NCI-H345 treated with DMSO at 0.1 percent for 48 hours (cell line): ENCODE data around the gene GNPDA2.
"Not testable (repeated sequence)": the region's sequence is repeated elsewhere in the genome, so short reads cannot be mapped to it uniquely, and the experiment has no call there.

Source experiments
- DNase-seq: peaks from one replicate; lab custom pipeline; 2025; ENCODE audit not compliant: unreplicated experiment; lab: John Stamatoyannopoulos, UW

Gene GNPDA2

GRCh38 chr4:44726038-44726871, at the start of gene GNPDA2:
Gene GNPDA2, minus strand, starts transcription at chr4:44726556. Its CDS starts 4,349 bp downstream, at chr4:44722207.
- DNase-seq, result peak; percentile 57

- DNase-seq, result no peak
Observed at GRCh38 chr4:44772340-44772739, 46.0 kb upstream of the GNPDA2 start.

DNA sequence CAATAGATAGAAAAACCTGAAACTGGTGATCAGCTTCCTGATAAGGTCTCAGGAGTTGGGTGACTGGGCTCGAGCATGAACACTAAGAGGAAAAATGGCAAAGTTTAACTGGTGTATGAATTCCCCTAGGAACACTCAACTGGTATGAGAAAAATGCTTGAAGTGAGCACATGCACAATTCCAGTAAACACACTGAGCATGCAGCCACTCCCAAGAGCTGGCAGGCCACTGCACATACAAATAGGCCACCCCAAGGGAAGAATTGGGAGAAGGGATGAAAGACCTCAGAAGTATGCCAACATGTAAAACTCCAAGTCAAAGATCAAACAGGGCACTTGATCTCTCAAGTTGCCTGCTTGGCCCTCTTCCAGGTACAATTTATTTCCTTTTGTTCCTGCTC, 45.4 kb upstream of the GNPDA2 start:
- no peak for DNase-seq

GRCh38 chr4:44766453-44766852, 40.1 kb upstream of the GNPDA2 start:
- no peak for DNase-seq

- DNase-seq, result no peak
Observed at GRCh38 chr4:44765116-44765515, 38.8 kb upstream of the GNPDA2 start.

DNA sequence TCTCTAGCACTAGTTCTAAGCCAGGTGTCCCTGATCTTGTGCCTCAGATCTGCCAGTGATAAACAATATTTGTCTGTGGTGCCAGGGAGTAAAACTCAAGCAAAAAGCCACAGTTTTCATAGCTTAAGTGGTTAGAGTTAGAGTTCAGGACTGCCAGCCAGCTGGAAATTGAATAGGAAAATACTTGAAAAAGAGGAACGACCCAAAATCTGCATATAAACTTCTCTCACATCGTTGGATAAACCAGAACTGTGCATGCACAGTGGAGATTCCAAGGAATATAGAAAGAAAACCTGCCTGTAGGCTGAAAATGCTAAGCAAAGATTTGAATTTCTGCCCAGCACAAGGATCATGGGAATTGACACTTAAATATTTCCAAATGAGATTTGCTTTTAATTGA, 35.0 kb upstream of the GNPDA2 start:
- no peak for DNase-seq

- no peak for DNase-seq
Observed at GRCh38 chr4:44760142-44760898, 34.0 kb upstream of the GNPDA2 start.

DNA sequence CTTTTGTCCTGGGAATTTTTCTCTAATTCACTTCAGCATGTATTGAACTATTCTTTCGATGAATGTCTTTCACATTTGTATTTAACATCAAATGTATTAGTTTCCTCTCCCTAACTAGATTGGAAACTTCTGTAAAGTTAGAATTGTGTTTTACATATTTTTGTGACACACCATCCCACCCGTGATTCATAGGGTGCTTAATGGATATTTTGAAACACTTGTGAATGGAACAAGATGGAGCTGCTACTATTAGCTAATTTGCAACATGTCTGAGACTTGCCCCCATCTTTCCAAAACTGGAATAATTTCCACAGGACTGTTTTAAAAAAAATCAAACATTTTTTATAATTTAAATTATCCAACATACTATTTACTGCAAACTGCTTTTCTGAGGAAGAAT, 30.2 kb upstream of the GNPDA2 start:
- no peak for DNase-seq

DNA sequence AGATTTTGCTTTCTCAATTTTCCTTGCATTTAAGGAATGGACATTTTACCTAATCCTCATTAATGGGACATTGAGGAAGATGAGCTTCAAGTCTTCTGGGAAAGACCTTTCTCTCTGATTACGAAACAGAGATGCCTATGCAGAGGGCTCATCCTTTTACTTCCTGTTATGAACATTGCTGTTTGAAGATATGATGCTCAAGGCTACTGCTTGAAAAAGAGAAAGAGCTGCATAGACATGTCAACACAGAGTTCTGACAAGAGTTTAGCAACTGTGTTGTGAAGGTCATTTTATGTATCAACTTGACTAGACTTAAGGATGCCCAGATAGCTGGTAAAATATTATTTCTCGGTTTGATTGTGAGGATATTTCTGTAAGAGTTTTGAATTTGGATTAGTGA, 13.8 kb upstream of the GNPDA2 start:
- DNase-seq, result no peak

- no peak for DNase-seq
Observed at GRCh38 chr4:44738615-44739014, 12.3 kb upstream of the GNPDA2 start.

DNA sequence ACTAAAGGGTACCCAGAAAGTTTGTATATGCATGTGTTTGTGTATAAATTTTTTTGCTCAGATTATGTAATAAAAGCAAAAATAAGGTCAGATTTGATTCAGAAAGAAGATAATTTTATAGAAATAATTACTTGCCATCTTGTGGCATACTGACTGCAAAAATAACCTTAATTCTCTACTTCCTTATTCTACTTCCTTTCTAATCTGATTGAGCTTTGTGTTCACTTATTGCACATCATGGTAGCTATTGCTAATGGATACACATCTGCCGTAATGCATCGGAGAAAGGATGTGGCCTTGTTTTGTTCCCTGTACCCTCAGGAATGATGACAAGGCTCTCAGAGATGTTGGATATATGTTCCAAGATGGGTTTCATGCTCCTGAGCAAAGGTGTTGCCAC, 10.5 kb upstream of the GNPDA2 start:
- DNase-seq, result no peak

DNA sequence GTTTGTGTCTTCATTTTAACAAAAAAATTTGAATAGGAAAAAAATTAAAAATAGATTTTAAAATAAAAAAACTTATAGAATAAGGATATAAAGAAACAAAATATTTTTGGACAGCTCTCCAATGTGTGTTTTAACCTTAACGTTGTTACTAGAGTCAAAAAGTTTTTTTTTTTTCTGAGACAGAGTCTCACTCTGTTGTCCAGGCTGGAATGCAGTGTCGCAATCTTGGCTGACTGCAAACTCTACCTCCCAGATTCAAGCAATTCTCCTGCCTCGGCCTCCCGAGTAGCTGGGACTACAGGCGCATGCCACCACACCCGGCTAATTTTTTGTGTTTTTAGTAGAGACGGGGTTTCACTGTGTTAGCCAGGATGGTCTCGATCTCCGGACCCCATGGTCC, 2.3 kb upstream of the GNPDA2 start:
- DNase-seq, result not testable (repeated sequence)

DNA sequence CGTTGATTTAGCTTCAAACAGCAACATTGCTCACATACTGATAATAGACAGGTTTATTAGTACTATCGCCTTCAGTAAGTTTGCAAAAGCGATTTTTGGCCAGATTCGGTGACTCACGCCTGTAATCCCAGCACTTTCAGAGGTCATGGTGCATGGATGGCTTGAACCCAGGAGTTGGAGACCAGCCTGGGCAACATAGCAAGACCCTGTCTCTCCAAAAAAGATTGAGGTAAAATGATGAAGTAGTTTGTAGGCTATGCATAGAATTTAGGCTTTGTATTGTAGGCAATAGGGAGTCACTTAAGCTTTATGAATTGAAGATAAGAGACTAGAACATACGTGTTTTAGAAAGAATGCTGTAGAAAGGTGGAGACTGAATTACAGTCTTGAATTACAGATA, 1.1 kb upstream of the GNPDA2 start:
- DNase-seq, result no peak

DNA sequence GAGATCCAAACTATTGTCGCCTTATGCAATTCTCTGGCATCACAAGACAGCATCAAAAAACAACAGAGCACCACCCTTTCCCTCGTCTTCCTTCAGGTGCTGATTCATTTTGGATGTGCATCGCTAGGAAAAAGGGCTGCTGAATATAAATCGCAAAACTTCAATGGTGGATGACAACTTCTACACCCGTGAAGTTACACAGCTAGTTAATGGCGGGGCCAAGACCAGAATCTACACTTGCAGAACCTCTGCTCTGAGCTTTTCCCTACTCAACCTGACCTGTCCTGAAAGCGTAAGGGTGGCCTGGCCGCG, 674 bp downstream of the GNPDA2 start:
- DNase-seq, result no peak

DNA sequence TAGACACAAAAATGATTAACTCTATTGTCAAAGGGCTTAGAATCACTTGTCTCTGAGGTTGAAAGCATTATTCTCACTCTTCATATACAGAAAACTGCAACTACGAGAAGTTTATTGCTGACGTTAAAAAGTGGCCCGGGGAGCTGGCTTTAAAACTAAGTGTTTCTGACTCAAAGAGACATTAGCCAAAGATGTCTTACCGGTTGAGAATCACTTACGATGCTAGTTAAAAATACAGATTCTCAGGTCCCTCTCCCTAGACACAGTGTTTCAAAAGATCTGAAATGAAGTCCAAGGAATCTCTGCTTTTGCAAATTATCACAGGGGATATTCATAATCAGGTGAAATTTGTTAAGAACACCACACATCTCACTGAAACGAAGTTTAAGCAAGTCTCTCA, 1.2 kb downstream of the GNPDA2 start:
- DNase-seq, result no peak

DNA sequence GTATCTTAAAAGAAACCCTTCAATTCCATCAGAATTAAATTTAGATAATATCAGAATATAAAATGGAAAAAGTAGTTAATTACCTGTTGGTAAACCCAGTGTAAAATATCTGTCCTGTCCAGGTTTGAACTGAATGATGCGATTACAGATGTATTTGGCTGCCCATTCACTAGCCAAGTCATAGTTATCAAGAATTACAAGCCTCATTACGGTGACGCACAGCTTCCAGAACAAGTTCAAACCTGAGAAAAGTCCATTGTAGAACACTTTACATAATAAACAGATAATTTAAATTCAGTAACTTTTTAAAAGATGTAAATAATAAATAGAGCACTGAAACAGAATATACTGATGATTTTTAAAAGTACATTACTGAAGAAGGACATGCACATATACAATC, 4.4 kb downstream of the GNPDA2 start:
- DNase-seq, result no peak

GRCh38 chr4:44720371-44720770, 6.0 kb downstream of the GNPDA2 start:
- DNase-seq, result no peak

- no peak for DNase-seq
Observed at GRCh38 chr4:44716597-44716996, 9.8 kb downstream of the GNPDA2 start.

DNA sequence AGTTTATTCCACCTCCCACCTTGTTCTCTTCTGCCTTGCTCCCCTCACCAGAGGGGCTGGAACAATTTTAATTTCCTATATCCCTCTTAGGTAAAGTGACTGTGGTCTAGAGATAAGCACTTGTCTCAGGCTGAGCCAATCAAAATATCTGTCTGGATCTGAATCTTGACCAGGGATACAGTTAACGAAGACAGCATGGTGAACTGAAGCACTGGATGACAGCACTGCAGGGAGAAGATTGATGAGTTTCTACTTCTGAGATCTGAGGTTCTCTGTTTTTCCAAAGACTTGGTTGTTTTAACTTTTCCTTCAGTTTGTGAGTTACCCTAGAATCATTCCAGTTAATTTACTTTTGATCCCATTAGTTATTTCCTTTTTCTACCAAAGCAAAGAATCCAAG, 13.2 kb downstream of the GNPDA2 start:
- DNase-seq, result no peak

GRCh38 chr4:44704673-44705072, 21.7 kb downstream of the GNPDA2 start:
- no peak for DNase-seq

DNA sequence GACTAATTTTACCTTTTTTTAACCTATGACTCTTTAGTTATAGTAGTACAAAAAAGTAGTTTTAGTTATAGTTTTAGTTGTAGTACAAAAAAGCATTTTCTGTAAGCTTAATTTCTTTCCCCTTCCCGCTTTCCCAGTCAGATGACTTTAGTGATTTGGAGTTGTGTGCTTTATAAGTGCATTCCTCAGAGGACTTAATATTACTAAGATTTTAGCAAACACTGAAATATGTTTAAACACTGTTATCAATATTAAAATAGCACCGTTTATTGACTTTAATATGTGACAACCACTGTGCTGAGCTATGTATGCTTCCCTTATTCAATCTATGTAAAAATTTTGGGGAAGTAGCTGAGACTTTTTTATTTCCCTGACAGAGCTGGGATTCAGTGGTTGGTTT, 25.3 kb downstream of the GNPDA2 start:
- DNase-seq, result no peak

DNA sequence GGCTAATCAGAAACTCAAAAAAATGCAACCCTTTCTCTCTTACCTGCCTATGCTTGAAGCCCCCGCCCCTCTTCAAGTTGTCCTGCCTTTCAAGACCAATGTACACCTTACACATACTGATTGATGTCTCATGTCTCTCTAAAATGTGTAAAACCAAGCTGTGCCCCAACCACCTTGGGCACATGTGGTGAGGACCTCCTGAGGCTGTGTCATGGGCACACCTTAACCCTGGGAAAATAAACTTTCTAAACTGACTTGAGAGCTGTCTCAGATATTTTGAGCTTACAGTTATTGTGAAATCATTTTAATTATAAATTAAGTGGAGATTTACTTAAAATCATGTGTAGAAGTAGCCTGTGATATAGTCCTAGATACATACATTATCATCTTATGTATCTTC, 25.9 kb downstream of the GNPDA2 start:
- DNase-seq, result no peak

GRCh38 chr4:44684648-44685047, 41.7 kb downstream of the GNPDA2 start:
- no peak for DNase-seq
